GM21717 (cell line): ENCODE results near the gene MRGPRX4.
"Not testable (repeated sequence)": the region's sequence is repeated elsewhere in the genome, so short reads cannot be mapped to it uniquely, and the experiment has no call there.

Source experiments
- ATAC-seq: cut with Tn5 transposase; IDR thresholded peaks from one replicate; pipeline ENCODE4 v1.9.1; 2021; ENCODE audit warnings: mild to moderate bottlenecking, moderate library complexity; ENCODE audit not compliant: unreplicated experiment

The MRGPRX4 gene

GRCh38 chr11:18172666-18173065 is at the start of gene MRGPRX4:
Gene MRGPRX4 (plus strand): TSS chr11:18172837. CDS start chr11:18173257, 420 bp downstream.
- ATAC-seq = no peak

- ATAC-seq = not testable (repeated sequence)
Observed at GRCh38 chr11:18131115-18131514, 41.5 kb upstream of the MRGPRX4 start.

GRCh38 chr11:18132341-18132740 is 40.3 kb upstream of the MRGPRX4 start, which contains the start of gene MRGPRX3:
Gene MRGPRX3 (plus strand): TSS chr11:18132571. CDS start chr11:18137203, 4,632 bp downstream.
- ATAC-seq = no peak

- no peak for ATAC-seq
Observed at GRCh38 chr11:18135308-18135707, 37.3 kb upstream of the MRGPRX4 start.

GRCh38 chr11:18137186-18137800 is 35.3 kb upstream of the MRGPRX4 start:
- ATAC-seq = no peak

GRCh38 chr11:18140145-18140544 is 32.5 kb upstream of the MRGPRX4 start:
- no peak for ATAC-seq

GRCh38 chr11:18144243-18144642 is 28.4 kb upstream of the MRGPRX4 start:
- ATAC-seq = no peak

- ATAC-seq = no peak
Observed at GRCh38 chr11:18145025-18145424, 27.6 kb upstream of the MRGPRX4 start.

GRCh38 chr11:18145837-18146236 is 26.8 kb upstream of the MRGPRX4 start:
- ATAC-seq = no peak

GRCh38 chr11:18151581-18151980 is 21.1 kb upstream of the MRGPRX4 start:
- no peak for ATAC-seq

- ATAC-seq = no peak
Observed at GRCh38 chr11:18168372-18168771, 4.3 kb upstream of the MRGPRX4 start.

GRCh38 chr11:18171377-18172000 is 1.1 kb upstream of the MRGPRX4 start:
- ATAC-seq = no peak

- no peak for ATAC-seq
Observed at GRCh38 chr11:18173225-18173866, 709 bp downstream of the MRGPRX4 start.

GRCh38 chr11:18188796-18189195 is 16.2 kb downstream of the MRGPRX4 start:
- ATAC-seq = no peak

GRCh38 chr11:18189476-18190245 is 17.0 kb downstream of the MRGPRX4 start:
- ATAC-seq = not testable (repeated sequence)

- ATAC-seq = no peak
Observed at GRCh38 chr11:18191376-18191775, 18.7 kb downstream of the MRGPRX4 start.

GRCh38 chr11:18193010-18193409 is 20.4 kb downstream of the MRGPRX4 start:
- ATAC-seq = no peak

GRCh38 chr11:18196532-18196931 is 23.9 kb downstream of the MRGPRX4 start:
- ATAC-seq = no peak

- not testable (repeated sequence) for ATAC-seq
Observed at GRCh38 chr11:18197738-18198137, 25.1 kb downstream of the MRGPRX4 start.

- no peak for ATAC-seq
Observed at GRCh38 chr11:18203723-18204122, 31.1 kb downstream of the MRGPRX4 start.

GRCh38 chr11:18204220-18204619 is 31.6 kb downstream of the MRGPRX4 start:
- ATAC-seq = no peak
